GM12878 (cell line): ENCODE measurements around the gene MAP4K1. TPM values are rescaled to one million over a fixed set of nuclear protein-coding genes. Genes with fewer than 3 reads are reported as not detected.

Source experiments
- ATAC-seq: fragments of 200-7000 bp; cut with Tn5 transposase; 3 replicates; pipeline ENCODE4 v1.9.1; 2020; ENCODE audit warnings: mild to moderate bottlenecking, moderate library complexity
- BruUV-seq: library from RNA; stranded (reverse); fragments of 400-500 nt; replicated peaks from 2 replicates; lab custom pipeline; 2021; lab: Mats Ljungman, UMichigan
- CTCF ChIA-PET: fragments of 300-600 bp; sonication (Branson Sonifier 250); formaldehyde crosslinking; extraction: SDS; loops from one replicate; lab custom pipeline; 2021; ENCODE audit warnings: inconsistent platforms; lab: Yijun Ruan, JAX
- POLR2A ChIA-PET: fragments of 350-600 bp; formaldehyde crosslinking; extraction: SDS; loops from one replicate; lab custom pipeline; 2021; ENCODE audit warnings: inconsistent platforms; lab: Charles Lee
- RAD21 ChIA-PET: fragments of 300-600 bp; sonication (Branson Sonifier 250); formaldehyde crosslinking; loops from one replicate; lab custom pipeline; 2023; ENCODE audit warnings: antibody characterized with exemption; ENCODE audit not compliant: unreplicated experiment; lab: Charles Lee
- SMC1A ChIA-PET: fragments of 300-600 bp; sonication (Branson Sonifier 250); formaldehyde crosslinking; loops from one replicate; lab custom pipeline; 2023; ENCODE audit not compliant: unreplicated experiment, uncharacterized antibody; lab: Charles Lee
- DNase-seq: peaks from one replicate; pipeline ENCODE4 v3.0.0-alpha.2; 2011; ENCODE audit warnings: low read depth, low spot score
- FAIRE-seq: peaks from 3 replicates; lab custom pipeline; 2011; peaks lifted over from hg19 to GRCh38; lab: Jason Lieb, UNC
- H2AFZ ChIP-seq: 2 replicates; pipeline ENCODE4 v1.6.0; 2011; ENCODE audit warnings: low read depth, low read length, control low read depth; ENCODE audit not compliant: control insufficient read depth
- H3K27ac ChIP-seq: 2 replicates; pipeline ENCODE4 v1.5.1; 2011; ENCODE audit warnings: control low read depth; ENCODE audit not compliant: control insufficient read depth, insufficient read depth
- H3K27me3 ChIP-seq, 2 experiments: replicated peaks in 1 of 2; 2 replicates each; pipeline versions ENCODE4 v1.6.0 to v1.6.1; 2011; ENCODE audit warnings: low read length in 1 of 2; ENCODE audit not compliant: control insufficient read depth in 2 of 2, insufficient read depth in 2 of 2
- H3K36me3 ChIP-seq, 2 experiments: 2 replicates each; pipeline ENCODE4 v1.5.1; 2011; ENCODE audit warnings: low read length in 1 of 2; ENCODE audit not compliant: control insufficient read depth in 2 of 2, insufficient read depth in 2 of 2
- H3K4me1 ChIP-seq: 2 replicates; pipeline ENCODE4 v1.6.1; 2011; ENCODE audit warnings: mild to moderate bottlenecking, low read length, moderate library complexity, mixed read lengths; ENCODE audit not compliant: control insufficient read depth, insufficient read depth
- H3K4me2 ChIP-seq: 2 replicates; pipeline ENCODE4 v1.6.0; 2011; ENCODE audit warnings: control low read depth; ENCODE audit not compliant: control insufficient read depth, insufficient read depth
- H3K4me3 ChIP-seq: fragments of 200-600 bp; sonication (generic); 2 replicates; pipeline ENCODE4 v1.5.1; 2016
- H3K79me2 ChIP-seq: 2 replicates; pipeline ENCODE4 v1.6.0; 2011; ENCODE audit warnings: low read length; ENCODE audit not compliant: control insufficient read depth, insufficient read depth
- H3K9ac ChIP-seq: 2 replicates; pipeline ENCODE4 v1.8.0; 2011; ENCODE audit warnings: low read length, control low read depth, mixed read lengths; ENCODE audit not compliant: control insufficient read depth, insufficient read depth
- H3K9me3 ChIP-seq: replicated peaks from 3 replicates; pipeline ENCODE4 v1.5.1; 2011; ENCODE audit warnings: mild to moderate bottlenecking, low read length; ENCODE audit not compliant: control insufficient read depth, insufficient read depth
- H4K20me1 ChIP-seq: 2 replicates; pipeline ENCODE4 v1.6.0; 2011; ENCODE audit not compliant: control insufficient read depth, insufficient read depth
- BCL11A ChIP-seq: IDR thresholded peaks from 2 replicates; pipeline ENCODE4 v1.6.1; 2011; ENCODE audit warnings: low read depth, low read length
- CHD1 ChIP-seq: IDR thresholded peaks from 2 replicates; pipeline ENCODE4 v1.6.1; 2012; ENCODE audit warnings: low read depth, low read length, improper control_type of control experiment
- DPF2 ChIP-seq: fragments of 450-650 bp; IDR thresholded peaks from 2 replicates; pipeline ENCODE4 v1.6.1; 2017; ENCODE audit warnings: mild to moderate bottlenecking
- EED ChIP-seq: sonication (generic); IDR thresholded peaks from 2 replicates; pipeline ENCODE4 v1.6.1; 2016; ENCODE audit warnings: antibody characterized with exemption, low read depth
- EP300 ChIP-seq, 2 experiments: fragments of 150-350 bp in 1 of 2; IDR thresholded peaks; 2 replicates each; pipeline ENCODE4 v1.6.1; 2011 to 2012; ENCODE audit warnings: low read depth in 2 of 2, low read length in 2 of 2, borderline replicate concordance in 1 of 2, improper control_type of control experiment in 1 of 2, inconsistent platforms in 1 of 2; ENCODE audit not compliant: control insufficient read depth in 1 of 2
- HDAC2 ChIP-seq: fragments of 200-600 bp; sonication (generic); IDR thresholded peaks from 2 replicates; pipeline ENCODE4 v1.6.1; 2017
- IRF3 ChIP-seq: fragments of 450-650 bp; IDR thresholded peaks from 2 replicates; pipeline ENCODE4 v1.6.1; 2014; ENCODE audit warnings: mild to moderate bottlenecking
- LARP7 ChIP-seq: fragments of 450-650 bp; IDR thresholded peaks from 2 replicates; pipeline ENCODE4 v1.6.1; 2017; ENCODE audit warnings: mild to moderate bottlenecking
- NR2C2 ChIP-seq: IDR thresholded peaks from 2 replicates; pipeline ENCODE4 v1.6.1; 2011; ENCODE audit warnings: borderline replicate concordance, low read depth; ENCODE audit not compliant: control insufficient read depth, insufficient read length
- POLR2A ChIP-seq: IDR thresholded peaks from 2 replicates; pipeline ENCODE4 v1.6.1; 2011; ENCODE audit warnings: low read depth, mild to moderate bottlenecking, low read length
- RELA ChIP-seq: fragments of 450-650 bp; IDR thresholded peaks from 2 replicates; pipeline ENCODE4 v1.8.0; 2014; ENCODE audit warnings: borderline replicate concordance; ENCODE audit not compliant: partially characterized antibody
- RUNX3 ChIP-seq: IDR thresholded peaks from 2 replicates; pipeline ENCODE4 v1.6.1; 2012; ENCODE audit warnings: low read length, inconsistent platforms
- SMC3 ChIP-seq: IDR thresholded peaks from 2 replicates; pipeline ENCODE4 v1.6.1; 2011; ENCODE audit warnings: low read length, improper control_type of control experiment, borderline replicate concordance
- SPI1 ChIP-seq: IDR thresholded peaks from 2 replicates; pipeline ENCODE4 v1.6.1; 2011; ENCODE audit warnings: low read depth, mild to moderate bottlenecking, low read length, moderate library complexity, borderline replicate concordance; ENCODE audit not compliant: insufficient read depth
- SREBF1 ChIP-seq: IDR thresholded peaks from 2 replicates; pipeline ENCODE4 v1.6.1; 2012; ENCODE audit warnings: mild to moderate bottlenecking, low read length
- SRF ChIP-seq, 2 experiments: IDR thresholded peaks; 2 replicates each; pipeline ENCODE4 v1.6.1; 2011; ENCODE audit warnings: low read depth in 2 of 2, low read length in 2 of 2, mild to moderate bottlenecking in 1 of 2, moderate library complexity in 1 of 2
- TAF1 ChIP-seq: IDR thresholded peaks from 2 replicates; pipeline ENCODE4 v1.6.1; 2011; ENCODE audit warnings: mild to moderate bottlenecking, low read depth, low read length, borderline replicate concordance
- TCF12 ChIP-seq: IDR thresholded peaks from 2 replicates; pipeline ENCODE4 v1.6.1; 2011; ENCODE audit warnings: low read depth, mild to moderate bottlenecking, low read length
- YBX1 ChIP-seq: fragments of 450-650 bp; IDR thresholded peaks from 2 replicates; pipeline ENCODE4 v1.6.1; 2016; ENCODE audit warnings: antibody characterized with exemption
- WGBS: methylation state at CpG from one replicate; pipeline ENCODE4 v1.1.6; 2016; ENCODE audit warnings: low lambda C conversion rate; ENCODE audit not compliant: insufficient replicate concordance, insufficient coverage; ENCODE audit errors: missing lambda C conversion rate; 5-methylcytosine and 5-hydroxymethylcytosine counted together
- in situ Hi-C: fragments of 300-500 bp; cut with MboI; formaldehyde crosslinking; loops from 9 replicates; pipeline ENCODE4 v1.14.3; 2018; ENCODE audit warnings: mixed read lengths
- intact Hi-C: fragments of 100-400 bp; cut with micrococcal nuclease; formaldehyde crosslinking; loops from one replicate; pipeline ENCODE4 v1.14.2; 2022; ENCODE audit not compliant: unreplicated experiment
- polyA plus RNA-seq, 11 experiments: library from polyadenylated mRNA; depleted of rRNA in 4 of 11; unstranded in 6 of 11; stranded (reverse) in 5 of 11; fragments of >200 nt; fragmentation: Nextera tagmentation in 4 of 11; fragmentation: Illumina TruSeq in 1 of 11; extraction: Ambion mirVana in 4 of 11; extraction: Trizol in 1 of 11; gene quantifications; 1 replicate in 1 of 11; 2 replicates in 10 of 11; pipeline versions ENCODE4 v1.2.1 to v1.2.3, GENCODE V29; 2011 to 2016; ENCODE audit warnings: inconsistent platforms in 2 of 11, missing spikeins in 2 of 11, low read depth in 1 of 11
- total RNA-seq, 4 experiments: library from RNA; depleted of rRNA in 3 of 4; stranded (reverse); fragments of >200 nt in 3 of 4; fragmentation: Illumina TruSeq in 1 of 4; extraction: Trizol in 1 of 4; gene quantifications; 2 replicates each; pipeline versions ENCODE4 v1.2.1 to v1.2.3, GENCODE V29; 2013 to 2021
- TF ChIP-seq, protein P1 (sequence below): fragments of 450-650 bp; IDR thresholded peaks from 2 replicates; pipeline ENCODE4 v1.6.1; 2017; ENCODE audit warnings: mild to moderate bottlenecking, moderate library complexity

MAP4K1 gene
- total and polyA plus RNA-seq, 10 of the 15 experiments (the other 5 are each of a cell fraction or from before 2014, with no cell fraction given), result 39.2 to 306 (median 140) TPM

DNA sequence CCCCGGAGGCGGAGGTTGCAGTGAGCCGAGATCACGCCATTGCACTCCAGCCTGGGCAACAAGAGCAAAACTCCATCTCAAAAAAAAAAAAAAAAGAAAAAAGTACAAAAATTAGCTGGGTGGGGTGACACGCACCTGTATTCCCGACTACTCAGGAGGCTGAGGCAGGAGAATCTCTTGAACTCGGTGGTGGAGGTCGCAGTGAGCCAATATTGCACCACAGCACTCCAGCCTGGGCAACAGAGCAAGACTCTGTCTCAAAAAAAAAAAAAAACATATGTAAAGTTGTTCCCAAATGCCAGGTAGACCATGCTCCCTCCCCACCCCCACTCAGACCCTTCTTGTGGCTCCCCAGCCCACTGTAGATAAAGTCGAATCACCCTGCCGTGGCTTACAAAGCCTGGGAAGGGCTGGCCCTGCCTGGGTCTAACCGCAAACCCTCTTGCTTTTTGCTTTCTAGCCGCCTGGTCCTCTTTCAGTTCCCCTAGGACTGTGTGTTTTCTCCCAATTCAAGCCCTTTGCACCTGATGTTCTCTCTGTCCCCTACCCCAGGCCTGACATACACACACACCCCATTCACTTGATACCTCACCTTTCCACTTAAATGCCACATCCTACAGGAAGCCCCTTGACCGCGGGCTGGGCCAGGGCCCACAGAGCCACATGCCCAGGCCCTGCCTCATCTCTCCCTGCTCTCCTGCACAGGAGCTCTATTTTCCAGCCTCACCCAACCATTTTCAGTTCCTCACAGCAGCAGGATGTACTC is 34.4 kb downstream of the MAP4K1 start:
- Histone ChIP-seq H3K79me2 (no peaks in the 10 kb centered on the region), H3K4me3 (no peak overlapping the region), H3K36me3 (peaks cover 2 to 4% of the 10 kb centered on the region in 2 experiments; a peak in 3 of 4 replicates), H3K27me3 (no peaks in the 10 kb centered on the region), H3K4me2 (peak overlapping the region; percentile 82), H3K9ac (no peak overlapping the region; the same call in 1 of the 2 replicates), H3K4me1 (peaks cover 18% of the 10 kb centered on the region), H3K27ac (peak overlapping the region; percentile 52), H2AFZ (no peak overlapping the region), H3K9me3 (no peaks in the 10 kb centered on the region), H4K20me1 (no peaks in the 10 kb centered on the region)
- ChIA-PET POLR2A (interaction anchor here (0.6 to 2.3 kb wide), 3 partner anchors 15 to 34 kb away, joined by 3 to 5 read pairs (median 3); partner anchors contain the start of gene MAP4K1), RAD21 (interaction anchor here (1.0 to 3.9 kb wide), 5 partner anchors 26 to 180 kb away, joined by 4 to 22 read pairs (median 6); partner anchors contain the start of genes EIF3K, FAM98C and MAP4K1), CTCF (interaction anchor here (0.7 to 1.6 kb wide), 6 partner anchors 14 to 52 kb away, joined by 3 to 7 read pairs (median 4); partner anchors contain the start of genes EIF3K and MAP4K1), SMC1A (interaction anchor here (0.8 to 2.0 kb wide), 5 partner anchors 12 to 319 kb away, joined by 3 to 6 read pairs (median 4); partner anchors contain the start of gene EIF3K)
- ATAC-seq, result peak; percentile 95
- peak; percentile 78 for DNase-seq
- in situ Hi-C loops, result no loop called here
- FAIRE-seq, result peak; percentile 96
- intact Hi-C loops, result loop anchor here (1.0 kb wide), 2 partner anchors 24 to 39 kb away; no protein-coding TSS in a partner anchor
- WGBS, result 26% methylated on average over 10 of the region's 14 CpGs
- BruUV-seq, result no TSS peak
- TF ChIP-seq HDAC2 (no peak), POLR2A (no peak), SMC3 (no peak), SREBF1 (no peak), RUNX3 (peak; percentile 96), IRF3 (no peak), YBX1 (no peak), RELA (no peak), TCF12 (peak; percentile 51; the same call in 1 of the 2 replicates), LARP7 (0 out of 2 replicates have a peak, but pooled peaks have one; percentile 46), SRF (IDR thresholded peaks at IDR 0.05; ENCODE audit: low read depth in 2 of 2, low read length in 2 of 2) (no peak), EED (peak; percentile 92), NR2C2 (no peak), DPF2 (peak; percentile 87), CHD1 (no peak), TAF1 (no peak), EP300 (IDR thresholded peaks at IDR 0.05; ENCODE audit: borderline replicate concordance in 1 of 2, control insufficient read depth in 1 of 2, low read depth in 2 of 2, low read length in 2 of 2) (peak; percentile 47 to 51; a peak in 2 of 4 replicates), BCL11A (peak; percentile 25; the same call in 1 of the 2 replicates), SPI1 (peak; percentile 82)
- TF ChIP-seq, protein P1, sequence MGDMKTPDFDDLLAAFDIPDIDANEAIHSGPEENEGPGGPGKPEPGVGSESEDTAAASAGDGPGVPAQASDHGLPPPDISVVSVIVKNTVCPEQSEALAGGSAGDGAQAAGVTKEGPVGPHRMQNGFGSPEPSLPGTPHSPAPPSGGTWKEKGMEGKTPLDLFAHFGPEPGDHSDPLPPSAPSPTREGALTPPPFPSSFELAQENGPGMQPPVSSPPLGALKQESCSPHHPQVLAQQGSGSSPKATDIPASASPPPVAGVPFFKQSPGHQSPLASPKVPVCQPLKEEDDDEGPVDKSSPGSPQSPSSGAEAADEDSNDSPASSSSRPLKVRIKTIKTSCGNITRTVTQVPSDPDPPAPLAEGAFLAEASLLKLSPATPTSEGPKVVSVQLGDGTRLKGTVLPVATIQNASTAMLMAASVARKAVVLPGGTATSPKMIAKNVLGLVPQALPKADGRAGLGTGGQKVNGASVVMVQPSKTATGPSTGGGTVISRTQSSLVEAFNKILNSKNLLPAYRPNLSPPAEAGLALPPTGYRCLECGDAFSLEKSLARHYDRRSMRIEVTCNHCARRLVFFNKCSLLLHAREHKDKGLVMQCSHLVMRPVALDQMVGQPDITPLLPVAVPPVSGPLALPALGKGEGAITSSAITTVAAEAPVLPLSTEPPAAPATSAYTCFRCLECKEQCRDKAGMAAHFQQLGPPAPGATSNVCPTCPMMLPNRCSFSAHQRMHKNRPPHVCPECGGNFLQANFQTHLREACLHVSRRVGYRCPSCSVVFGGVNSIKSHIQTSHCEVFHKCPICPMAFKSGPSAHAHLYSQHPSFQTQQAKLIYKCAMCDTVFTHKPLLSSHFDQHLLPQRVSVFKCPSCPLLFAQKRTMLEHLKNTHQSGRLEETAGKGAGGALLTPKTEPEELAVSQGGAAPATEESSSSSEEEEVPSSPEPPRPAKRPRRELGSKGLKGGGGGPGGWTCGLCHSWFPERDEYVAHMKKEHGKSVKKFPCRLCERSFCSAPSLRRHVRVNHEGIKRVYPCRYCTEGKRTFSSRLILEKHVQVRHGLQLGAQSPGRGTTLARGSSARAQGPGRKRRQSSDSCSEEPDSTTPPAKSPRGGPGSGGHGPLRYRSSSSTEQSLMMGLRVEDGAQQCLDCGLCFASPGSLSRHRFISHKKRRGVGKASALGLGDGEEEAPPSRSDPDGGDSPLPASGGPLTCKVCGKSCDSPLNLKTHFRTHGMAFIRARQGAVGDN, result no peak
